ENCODE measurements around the gene ACSS1.

Gene ACSS1

GRCh38 chr20:24959591-24960301, 98.2 kb downstream of the ACSS1 start:
- Histone ChIP-seq H3K27ac (peak overlapping the region; percentile 68), H3K4me1 (ENCODE audit: control insufficient read depth in 1 of 2, insufficient read depth in 1 of 2, low read depth in 1 of 2, low read length in 1 of 2) (peaks cover 0 to 15% of the 10 kb centered on the region in 2 experiments), H3K36me3 (peaks cover 94% of the 10 kb centered on the region), H3K27me3 (no peaks in the 10 kb centered on the region), H3K4me3 (ENCODE audit: low read depth in 1 of 2, low read length in 1 of 2) (no peak overlapping the region), H3K9me3 (no peaks in the 10 kb centered on the region)
- TF ChIP-seq, protein P1, sequence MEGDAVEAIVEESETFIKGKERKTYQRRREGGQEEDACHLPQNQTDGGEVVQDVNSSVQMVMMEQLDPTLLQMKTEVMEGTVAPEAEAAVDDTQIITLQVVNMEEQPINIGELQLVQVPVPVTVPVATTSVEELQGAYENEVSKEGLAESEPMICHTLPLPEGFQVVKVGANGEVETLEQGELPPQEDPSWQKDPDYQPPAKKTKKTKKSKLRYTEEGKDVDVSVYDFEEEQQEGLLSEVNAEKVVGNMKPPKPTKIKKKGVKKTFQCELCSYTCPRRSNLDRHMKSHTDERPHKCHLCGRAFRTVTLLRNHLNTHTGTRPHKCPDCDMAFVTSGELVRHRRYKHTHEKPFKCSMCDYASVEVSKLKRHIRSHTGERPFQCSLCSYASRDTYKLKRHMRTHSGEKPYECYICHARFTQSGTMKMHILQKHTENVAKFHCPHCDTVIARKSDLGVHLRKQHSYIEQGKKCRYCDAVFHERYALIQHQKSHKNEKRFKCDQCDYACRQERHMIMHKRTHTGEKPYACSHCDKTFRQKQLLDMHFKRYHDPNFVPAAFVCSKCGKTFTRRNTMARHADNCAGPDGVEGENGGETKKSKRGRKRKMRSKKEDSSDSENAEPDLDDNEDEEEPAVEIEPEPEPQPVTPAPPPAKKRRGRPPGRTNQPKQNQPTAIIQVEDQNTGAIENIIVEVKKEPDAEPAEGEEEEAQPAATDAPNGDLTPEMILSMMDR (IDR thresholded peaks at IDR 0.05): no peak

DNA sequence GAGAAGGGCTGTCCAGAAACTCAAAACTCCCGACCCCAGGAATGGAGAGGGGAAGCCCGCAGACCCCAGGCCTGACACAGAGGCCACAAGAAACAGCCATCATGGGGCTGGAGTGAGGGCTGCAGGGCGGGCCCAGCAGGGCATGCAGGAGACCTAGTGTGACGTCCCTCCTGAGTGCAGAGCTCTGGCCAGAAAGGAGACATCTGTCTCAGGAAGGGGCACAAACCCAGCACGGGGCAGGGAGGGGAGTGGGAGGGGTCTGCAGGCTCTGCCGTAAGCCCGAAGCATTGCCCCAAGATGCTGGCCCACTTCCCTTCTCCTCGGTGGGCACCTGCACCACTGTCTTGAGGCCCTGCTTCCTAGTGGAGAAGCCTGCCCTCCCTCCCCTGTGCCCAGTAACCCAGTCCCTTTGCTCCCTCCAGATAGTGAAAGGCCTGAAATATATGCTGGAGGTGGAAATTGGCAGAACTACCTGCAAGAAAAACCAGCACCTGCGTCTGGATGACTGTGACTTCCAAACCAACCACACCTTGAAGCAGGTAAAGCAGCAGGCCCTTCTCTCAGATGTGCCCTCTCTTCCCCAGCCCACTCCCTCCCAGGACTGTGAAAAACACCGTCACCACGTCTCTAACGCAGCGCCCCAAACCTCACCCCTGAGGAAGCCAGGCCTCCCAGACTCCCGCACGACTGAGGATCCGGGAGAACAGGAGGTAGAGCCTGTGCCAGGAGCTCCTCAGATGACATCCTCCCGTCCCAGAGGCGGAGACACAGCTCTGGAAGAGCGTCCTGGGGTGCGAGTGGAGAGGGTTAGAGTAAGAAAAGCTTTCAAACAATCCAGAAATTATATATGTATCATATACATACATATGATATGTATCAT, 99.2 kb downstream of the ACSS1 start:
- H3K9me3 ChIP-seq: no peaks in the 10 kb centered on the region
- H3K27me3 ChIP-seq: no peaks in the 10 kb centered on the region
- TF ChIP-seq, protein P1 (IDR thresholded peaks at IDR 0.05): no peak
- H3K4me1 ChIP-seq (ENCODE audit: control insufficient read depth in 1 of 2, insufficient read depth in 1 of 2, low read depth in 1 of 2, low read length in 1 of 2): peaks cover 6 to 25% of the 10 kb centered on the region in 2 experiments
- no peak overlapping the region for H3K4me3 ChIP-seq (ENCODE audit: low read depth in 1 of 2, low read length in 1 of 2)
- peaks cover 91% of the 10 kb centered on the region for H3K36me3 ChIP-seq
- peak overlapping the region; percentile 59 for H3K27ac ChIP-seq

GRCh38 chr20:24957326-24958016, 100.5 kb downstream of the ACSS1 start:
- H3K27ac ChIP-seq: peak overlapping the region; percentile 59
- TF ChIP-seq, protein P1 (IDR thresholded peaks at IDR 0.05): no peak
- H3K27me3 ChIP-seq: no peaks in the 10 kb centered on the region
- no peaks in the 10 kb centered on the region for H3K9me3 ChIP-seq
- H3K4me1 ChIP-seq (ENCODE audit: control insufficient read depth in 1 of 2, insufficient read depth in 1 of 2, low read depth in 1 of 2, low read length in 1 of 2): peaks cover 19 to 37% of the 10 kb centered on the region in 2 experiments
- no peak overlapping the region for H3K4me3 ChIP-seq (ENCODE audit: low read depth in 1 of 2, low read length in 1 of 2)
- peaks cover 88% of the 10 kb centered on the region for H3K36me3 ChIP-seq

All from neutrophil (primary cell).